Skeletal muscle cell (primary cell): ENCODE measurements around the gene HEXIM2.

ENCODE experiments used
- DNase-seq: peaks from one replicate; pipeline ENCODE4 v3.0.0-alpha.2; 2010; ENCODE audit warnings: low read depth
- H3K4me3 ChIP-seq: 2 replicates; pipeline ENCODE4 v1.5.1; 2011; ENCODE audit warnings: low read depth, mild to moderate bottlenecking, control low read depth, low read length, moderate library complexity

Gene HEXIM2

DNA sequence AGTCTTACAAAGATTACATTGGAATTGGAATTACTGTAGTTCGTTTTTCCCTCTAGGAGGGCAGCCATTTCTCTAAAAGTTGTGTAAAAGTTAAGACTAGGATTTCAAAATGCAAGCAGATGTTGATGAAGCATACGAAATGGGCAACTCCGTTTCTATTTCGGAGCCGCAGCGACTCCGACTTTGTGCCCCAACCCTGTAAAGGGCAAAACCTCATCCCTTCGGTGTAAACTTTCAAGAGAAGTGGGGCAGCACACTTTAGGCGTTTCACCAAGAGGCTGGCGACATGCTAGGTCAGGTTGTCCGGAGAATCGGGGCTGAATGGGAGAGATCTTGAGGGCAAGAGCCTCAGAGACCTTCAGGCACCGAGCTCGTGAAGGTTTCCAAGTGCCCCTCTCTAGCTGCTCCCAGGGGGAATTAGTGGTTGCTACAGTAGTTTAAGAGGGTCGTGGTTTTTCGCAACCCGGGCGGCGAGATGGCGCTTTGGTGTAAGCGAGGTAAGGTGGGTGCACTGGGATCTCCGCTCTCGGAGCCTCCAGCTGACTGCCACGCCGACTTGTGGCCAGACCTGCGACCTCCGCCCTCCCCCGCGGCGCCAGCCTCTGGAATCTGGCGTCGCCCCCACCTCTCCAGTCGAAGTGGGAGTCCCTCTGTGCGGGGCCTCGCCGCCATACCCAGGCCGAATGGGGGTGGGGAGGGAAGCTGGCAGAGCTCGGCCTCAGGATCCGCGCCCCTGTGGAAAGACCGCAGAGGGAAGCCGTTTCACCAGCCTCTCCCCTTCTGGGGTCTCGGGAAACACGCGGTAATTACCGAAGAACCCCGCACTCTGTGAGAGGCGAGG is 1.0 kb upstream of the HEXIM2 start:
- H3K4me3 ChIP-seq = peak overlapping the region; percentile 91
- DNase-seq = no peak

DNA sequence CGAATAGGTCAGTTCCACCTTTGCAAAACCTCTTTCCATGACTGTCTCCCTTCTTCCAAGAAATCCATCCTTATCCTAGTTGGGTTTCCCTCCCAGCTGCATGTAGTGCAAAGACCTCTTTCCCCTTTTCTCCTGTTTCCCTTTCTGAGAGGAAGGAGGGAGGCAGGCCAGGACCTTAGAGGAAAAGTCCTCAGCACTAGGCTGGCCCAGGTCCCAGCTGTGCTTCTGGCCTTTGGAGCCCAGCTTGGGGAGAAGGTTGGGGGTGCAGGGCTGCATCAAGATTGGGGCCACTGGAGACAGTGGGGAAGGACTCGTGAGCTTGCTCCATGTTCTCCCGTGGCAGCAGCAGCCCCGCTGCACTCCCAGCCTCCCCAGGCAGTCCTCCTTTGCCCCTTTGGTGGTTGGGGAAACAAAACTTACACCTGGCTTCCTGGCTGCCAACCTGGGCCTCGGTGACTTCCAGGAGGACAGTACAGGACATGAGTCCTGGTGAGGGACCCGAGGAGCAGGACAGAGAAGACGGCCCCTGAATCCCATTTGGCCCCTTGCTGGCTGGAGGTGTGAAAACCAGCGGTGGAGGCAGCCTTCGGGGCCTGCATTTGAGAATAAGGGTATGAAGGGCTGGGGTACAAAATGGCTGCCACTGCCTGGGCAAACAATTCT is 481 bp downstream of the HEXIM2 start:
- DNase-seq = no peak
- peak overlapping the region; percentile 42 for H3K4me3 ChIP-seq

DNA sequence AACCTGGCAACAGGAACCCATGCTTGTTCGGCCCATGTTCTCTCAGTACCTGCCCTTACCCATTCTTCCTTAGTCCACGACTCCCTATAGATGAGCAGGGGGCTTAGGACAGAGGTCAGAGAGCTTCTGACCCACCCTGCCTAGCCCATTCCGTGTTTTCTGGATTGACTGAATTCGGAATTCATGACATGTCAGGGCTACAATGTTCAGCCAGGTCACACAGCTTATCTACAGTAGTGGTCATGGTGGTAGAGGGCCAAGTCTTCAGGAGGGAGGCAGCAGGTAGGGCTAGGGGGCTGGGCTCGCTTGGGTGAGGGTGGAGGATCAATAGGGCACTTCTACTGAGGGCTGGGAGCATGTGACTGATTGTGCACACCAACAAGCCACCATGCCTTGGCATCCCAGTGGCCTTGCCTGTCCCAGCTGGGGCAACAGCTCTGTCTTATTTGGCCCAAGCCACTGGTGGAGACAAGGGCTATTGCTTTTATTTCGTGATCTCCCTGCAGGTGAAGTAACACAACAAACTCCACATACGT is 3.1 kb downstream of the HEXIM2 start:
- no peak for DNase-seq
- H3K4me3 ChIP-seq = no peak overlapping the region

DNA sequence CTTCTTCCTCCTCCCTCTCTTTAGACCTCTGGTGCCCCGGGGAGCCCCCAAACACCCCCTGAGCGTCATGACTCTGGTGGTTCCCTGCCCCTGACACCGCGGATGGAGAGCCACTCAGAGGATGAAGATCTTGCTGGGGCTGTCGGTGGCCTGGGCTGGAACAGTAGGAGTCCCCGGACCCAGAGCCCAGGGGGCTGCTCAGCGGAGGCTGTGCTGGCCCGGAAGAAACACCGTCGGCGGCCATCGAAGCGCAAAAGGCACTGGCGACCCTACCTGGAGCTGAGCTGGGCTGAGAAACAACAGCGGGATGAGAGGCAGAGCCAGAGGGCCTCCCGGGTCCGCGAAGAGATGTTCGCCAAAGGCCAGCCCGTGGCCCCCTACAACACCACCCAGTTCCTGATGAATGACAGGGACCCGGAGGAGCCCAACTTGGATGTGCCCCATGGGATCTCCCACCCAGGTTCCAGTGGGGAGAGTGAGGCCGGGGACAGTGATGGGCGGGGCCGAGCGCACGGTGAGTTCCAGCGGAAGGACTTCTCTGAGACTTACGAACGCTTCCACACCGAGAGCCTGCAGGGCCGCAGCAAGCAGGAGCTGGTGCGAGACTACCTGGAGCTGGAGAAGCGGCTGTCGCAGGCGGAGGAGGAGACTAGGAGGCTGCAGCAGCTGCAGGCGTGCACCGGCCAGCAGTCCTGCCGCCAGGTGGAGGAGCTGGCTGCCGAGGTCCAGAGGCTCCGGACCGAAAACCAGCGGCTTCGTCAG is 7.5 kb downstream of the HEXIM2 start:
- no peak for DNase-seq
- H3K4me3 ChIP-seq = no peak overlapping the region

DNA sequence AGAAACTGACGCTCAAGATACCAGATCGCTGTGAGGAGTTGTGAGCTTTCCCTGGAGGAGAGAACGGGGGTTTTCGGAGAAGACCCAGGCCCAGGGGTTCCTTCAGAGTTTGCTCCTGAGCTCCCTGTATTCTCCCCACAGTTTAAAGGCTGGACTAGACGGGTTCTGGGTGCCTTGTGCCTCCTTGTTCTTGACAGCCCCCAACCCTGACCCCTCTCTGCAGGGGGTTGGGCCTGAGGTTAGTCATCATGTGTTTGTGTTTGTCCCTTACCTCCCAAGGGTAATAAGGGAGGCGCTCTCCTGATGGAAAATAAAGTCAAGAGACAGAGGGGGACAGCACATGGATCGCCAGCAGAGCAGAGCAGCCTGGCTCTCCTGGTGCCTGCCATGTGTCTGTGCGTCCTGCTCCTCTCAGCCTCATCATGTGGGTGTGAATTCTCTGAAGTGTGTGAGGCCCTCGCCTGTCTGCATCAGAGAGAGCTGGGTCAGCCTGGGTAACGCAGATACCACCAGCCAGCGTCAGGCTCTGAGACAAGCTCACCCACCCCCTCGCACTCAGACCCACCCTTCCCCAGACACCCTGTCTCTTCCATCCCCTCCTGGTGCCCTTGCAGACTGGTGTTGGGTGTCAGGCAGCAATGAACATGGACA is 8.7 kb downstream of the HEXIM2 start:
- H3K4me3 ChIP-seq = no peak overlapping the region
- no peak for DNase-seq

DNA sequence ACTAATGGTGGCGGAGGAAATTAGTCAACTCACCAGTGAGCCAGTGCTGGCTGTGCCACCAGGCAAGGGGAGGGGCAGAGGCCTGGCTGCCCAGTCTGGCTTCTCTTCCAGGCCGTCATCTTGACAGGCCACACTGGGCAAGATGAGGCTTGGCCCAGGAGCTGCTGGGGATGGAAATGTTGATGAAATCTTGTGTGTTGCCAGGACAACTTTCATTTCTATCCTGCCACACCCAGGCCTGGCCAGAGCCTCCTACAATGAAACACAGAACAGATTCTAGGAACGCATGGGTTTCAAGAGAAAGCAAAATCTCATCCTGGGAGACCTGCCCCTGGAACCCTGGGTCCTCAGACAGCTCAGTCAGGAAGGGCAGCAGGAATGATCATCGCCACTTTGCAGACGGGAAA is 9.3 kb downstream of the HEXIM2 start:
- DNase-seq = no peak
- H3K4me3 ChIP-seq = peak overlapping the region; percentile 11

DNA sequence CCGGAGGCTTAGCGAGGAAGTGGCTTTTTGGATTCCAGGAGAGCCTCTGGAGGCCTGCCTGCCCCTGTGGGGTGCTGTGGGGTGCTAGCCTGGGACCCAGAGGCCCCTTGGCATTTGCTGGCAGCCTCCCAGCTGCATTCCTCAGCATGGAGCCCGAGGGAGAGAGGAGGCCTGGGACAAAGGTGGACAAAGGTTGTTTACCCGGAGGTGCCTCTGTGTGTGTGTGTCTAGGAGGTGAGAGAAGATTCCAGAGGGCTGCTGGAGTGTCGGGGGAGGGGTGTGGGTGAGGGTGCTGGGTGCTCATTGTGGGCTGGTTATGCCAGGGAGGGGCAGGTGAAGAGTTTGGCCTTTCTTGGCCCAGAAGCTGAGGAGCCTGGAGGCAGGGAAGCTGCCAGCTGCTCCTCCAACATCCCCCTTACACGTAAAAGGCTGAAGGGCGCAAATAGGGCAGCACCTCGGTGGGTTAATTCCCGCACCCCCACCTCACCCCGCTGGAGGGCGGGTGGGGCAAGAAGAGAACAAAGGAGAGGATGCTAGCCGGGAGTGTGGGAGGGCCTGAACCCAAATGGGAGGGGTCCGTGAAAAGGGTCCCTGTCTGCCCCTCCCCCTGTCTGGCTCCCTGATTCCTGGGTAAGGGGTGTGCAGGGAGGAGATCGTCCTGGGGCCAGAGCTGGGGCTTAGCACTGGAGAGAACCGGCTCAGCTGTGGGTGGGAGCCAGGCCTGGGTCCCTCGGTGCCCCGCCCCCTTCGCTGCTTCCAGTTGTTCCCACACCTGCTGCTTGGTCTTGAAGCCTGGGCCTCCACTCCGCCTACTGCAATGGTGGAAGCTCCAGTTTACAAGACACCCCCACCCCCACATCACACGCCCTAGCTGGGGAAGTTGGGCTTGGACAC is 9.9 kb downstream of the HEXIM2 start:
- DNase-seq = peak; percentile 53
- peak overlapping the region; percentile 11 for H3K4me3 ChIP-seq

DNA sequence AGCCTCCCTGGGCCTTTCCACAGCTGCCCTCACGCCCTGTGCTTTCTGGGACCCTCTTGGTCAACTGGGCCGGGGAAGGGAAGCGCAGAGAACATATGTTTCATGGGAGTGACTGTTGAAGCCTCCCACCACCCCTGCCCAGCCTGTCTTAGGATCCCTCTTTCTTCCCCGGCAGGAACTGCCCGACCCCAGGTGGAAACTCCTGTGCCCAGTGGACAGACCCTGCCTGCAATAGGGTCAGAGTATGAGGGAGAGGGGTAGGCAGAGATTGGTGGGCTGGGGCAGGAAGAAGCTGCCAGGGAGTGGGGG is 10.5 kb downstream of the HEXIM2 start:
- no peak overlapping the region for H3K4me3 ChIP-seq
- no peak for DNase-seq

DNA sequence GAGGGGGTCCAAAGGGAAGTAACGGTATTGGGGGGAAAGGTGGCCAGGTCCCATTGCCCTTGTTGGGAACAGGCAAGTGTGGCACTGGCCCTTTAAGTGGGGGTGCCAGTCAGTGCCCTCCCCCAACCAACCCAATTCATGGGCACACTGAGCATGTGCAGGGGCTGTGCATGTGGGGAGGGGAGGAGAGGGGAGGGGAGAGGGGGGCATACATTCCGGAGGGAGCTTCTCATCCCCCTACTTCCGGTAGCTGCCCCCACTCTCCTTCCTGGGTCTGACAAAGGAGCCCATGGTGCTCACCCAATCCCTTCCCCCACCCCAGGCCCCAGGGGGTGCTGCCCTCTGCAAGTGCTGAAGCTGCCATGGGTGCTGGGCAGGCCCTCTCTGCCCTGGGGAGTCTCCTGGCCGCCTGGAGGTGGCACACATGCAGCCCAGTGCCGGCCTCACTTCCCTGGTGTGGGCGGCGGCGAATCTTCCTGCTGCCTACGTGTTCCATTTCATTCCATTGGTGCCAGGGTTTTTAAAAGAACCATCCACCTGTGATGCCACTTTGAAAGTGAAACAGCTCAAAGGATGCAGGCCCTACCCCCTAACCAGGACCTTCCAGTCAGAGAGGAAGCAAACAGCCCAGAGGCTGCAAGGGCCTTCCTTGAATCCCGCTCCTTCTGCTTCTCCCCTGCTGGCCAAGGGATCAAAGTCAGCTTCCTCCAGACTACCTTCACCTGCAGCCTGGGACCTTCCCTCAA is 11.0 kb downstream of the HEXIM2 start:
- H3K4me3 ChIP-seq = no peak overlapping the region
- no peak for DNase-seq

DNA sequence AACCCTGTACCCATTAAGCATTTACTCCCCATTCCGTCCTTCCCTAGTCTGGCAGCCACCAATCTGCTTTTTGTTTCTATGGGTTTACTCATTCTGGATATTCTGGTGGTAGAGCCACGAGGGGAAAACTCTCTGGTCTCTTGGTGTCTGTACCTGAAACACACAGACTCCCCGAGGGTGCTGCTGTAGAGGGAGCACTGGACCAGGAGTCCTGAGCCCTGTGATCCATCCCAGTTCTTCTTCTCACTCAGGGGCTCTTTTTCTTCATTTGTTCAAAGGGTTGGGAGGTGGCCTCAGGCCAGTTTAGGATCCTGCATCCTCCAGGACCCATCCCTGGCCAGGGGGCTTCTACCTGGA is 14.1 kb downstream of the HEXIM2 start:
- no peak overlapping the region for H3K4me3 ChIP-seq
- no peak for DNase-seq

DNA sequence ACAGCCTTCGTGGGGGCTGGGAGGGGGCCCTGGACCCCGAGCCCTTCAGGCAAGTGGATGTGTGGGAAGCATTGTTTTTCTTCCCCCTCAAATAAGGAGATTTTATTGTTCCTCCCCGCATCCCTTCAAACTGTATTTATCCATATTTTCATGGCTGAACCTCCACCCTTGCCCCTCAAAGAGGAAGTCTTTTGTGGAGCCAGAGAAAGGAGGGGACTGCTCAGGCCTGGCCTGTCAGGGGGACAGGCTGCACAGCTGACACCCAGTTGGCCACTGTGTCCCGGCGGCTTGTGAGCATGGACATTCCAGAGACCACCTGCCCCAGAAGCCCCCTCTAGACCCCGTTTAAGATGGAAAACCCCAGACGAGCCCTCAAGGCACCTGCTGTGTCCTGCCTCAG is 15.9 kb downstream of the HEXIM2 start:
- no peak for DNase-seq
- no peak overlapping the region for H3K4me3 ChIP-seq

DNA sequence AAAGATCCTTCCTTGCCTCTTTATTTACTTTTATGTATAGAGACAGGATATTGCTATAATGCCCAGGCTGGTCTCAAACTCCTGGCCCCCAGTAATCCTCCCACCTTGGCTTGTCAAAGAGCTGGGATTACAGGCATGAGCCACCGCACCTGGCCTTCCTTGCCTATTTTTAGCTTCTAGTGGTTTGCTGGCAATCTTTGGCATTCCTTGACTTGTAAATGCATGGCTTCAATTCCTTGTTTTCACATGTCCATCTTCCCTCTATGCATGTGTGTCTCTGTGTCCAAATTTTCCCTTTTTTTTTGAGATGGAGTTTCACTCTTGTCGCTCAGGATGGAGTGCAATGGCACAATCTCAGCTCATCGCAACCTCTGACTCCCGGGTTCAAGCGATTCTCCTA is 22.5 kb downstream of the HEXIM2 start:
- no peak overlapping the region for H3K4me3 ChIP-seq
- no peak for DNase-seq

DNA sequence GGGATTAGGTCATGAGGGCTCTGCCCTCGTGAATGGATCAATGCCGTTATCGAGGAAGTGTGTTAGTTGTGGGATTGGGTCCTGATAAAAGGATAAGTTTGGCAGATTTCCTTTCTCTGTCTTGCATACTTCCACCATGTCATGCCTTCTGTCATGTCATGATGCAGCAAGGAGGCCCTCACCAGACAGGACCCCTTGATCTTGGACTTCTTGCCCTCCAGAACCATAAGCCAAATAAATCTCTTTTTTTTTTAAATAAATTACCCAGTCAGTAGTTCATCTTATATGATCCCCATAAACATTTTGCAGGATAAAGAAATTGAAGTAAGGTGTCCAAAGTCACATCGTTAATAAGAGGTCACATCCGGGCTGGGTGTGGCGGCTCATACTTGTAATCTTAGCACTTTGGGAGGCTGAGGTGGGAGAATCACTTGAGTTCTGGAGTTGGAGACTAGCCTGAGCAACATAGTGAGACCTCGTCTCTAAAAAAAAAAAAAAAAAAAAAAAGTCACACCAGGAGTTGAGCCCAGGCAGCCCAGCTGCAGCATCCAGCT is 25.2 kb downstream of the HEXIM2 start:
- DNase-seq = no peak
- H3K4me3 ChIP-seq = no peak overlapping the region

DNA sequence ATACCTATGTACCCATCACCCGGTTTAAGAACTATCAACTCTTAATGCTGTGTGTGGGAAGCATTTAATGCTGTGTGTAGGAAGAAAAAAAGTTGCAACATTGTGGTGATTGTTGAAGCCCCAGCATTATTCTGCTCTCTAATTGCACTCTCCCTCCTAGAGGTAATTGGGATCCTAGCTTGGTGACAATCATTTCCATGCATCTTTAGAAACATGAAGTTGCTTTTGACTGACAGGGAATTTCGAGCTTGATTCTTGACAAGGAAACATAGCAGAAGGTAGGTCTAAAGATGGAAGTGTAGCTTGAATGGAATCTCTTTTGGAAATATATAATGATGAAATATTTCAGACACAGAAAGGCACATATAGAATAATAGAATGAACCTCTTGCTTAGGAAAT is 27.3 kb downstream of the HEXIM2 start:
- DNase-seq = no peak
- no peak overlapping the region for H3K4me3 ChIP-seq

DNA sequence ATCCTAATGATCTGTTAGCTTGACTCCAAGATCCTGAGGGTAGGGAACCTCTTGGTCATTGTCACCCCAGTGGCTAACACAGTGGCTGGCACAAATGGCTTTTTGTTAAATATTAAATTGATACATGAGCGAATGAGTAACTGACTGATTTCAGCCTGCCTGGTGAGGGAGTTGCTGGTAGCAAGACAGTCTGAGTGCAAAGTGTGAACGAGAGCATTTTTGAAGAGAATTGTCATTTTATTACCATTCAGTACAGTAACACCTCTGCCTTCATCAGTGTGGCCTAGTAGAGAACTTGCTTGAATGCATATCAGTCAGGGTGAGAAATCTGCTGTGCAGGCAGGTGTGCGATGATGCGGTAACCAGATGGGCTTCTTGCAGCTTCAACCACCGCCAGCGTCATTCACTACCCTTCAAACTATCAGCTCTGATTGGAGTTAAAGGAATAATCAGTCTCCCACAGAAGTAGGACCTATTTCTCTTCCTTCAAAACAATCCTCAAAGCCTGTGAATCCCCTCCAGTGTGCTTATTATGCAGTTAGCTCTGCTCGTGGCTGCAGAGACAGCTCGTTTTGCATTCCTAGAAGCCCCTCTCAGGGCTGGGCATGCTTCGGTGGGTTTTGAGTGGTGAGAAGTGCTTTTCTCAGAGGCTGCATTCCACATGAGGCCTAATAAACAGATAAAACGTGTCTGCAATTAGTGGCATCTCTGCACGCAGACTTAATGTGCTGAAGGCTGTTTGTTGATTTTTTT is 29.0 kb downstream of the HEXIM2 start:
- DNase-seq = no peak
- no peak overlapping the region for H3K4me3 ChIP-seq

DNA sequence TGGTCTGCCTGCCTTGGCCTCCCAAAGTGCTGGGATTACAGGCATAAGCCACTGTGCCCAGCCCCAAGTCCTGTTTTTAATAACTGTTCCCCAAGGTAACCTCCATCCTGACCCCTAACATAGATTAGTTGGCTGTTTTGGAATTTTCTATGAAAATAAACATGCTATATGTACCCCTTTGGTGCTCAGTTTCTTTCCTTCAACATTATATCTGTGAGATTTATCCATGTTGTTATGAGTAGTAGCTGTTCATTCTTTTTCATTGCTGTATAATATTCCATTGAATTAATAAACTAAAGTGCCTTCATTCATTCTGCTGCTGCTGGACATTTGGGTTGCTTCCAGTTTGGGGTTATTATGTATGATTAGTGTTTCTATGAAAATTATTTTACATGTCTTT is 33.7 kb downstream of the HEXIM2 start:
- DNase-seq = no peak
- no peak overlapping the region for H3K4me3 ChIP-seq

DNA sequence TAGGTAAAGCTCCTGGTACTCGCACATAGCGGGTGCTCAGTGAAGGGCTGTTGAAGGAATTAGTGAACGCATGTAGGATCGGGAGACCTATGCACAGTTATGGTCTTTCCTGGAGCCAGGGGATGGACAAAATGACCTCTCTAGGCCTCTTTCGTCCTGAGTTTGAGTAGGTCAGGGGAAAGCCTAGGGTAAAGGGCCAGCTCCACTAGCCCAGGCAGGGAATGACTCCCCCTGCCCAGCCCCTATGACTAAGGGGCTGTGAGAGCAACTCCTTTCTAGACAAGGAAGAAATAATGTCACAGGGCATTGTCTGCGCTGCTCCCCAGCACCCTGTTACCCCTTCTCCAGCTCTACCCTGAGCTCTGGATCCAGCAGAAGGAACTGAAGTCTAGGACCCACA is 35.4 kb downstream of the HEXIM2 start:
- no peak overlapping the region for H3K4me3 ChIP-seq
- DNase-seq = no peak
